WI38 (cell line): ENCODE measurements around the gene RNF182.

Experiments
- H3K4me3 ChIP-seq: 2 replicates; pipeline ENCODE4 v1.5.1; 2011; ENCODE audit warnings: low read depth, mild to moderate bottlenecking, control low read depth, low read length
- TF ChIP-seq, protein P1 (sequence below): IDR thresholded peaks from 2 replicates; pipeline ENCODE4 v1.5.1; 2012; ENCODE audit warnings: low read depth, mild to moderate bottlenecking, control low read depth, low read length

The RNF182 gene

DNA sequence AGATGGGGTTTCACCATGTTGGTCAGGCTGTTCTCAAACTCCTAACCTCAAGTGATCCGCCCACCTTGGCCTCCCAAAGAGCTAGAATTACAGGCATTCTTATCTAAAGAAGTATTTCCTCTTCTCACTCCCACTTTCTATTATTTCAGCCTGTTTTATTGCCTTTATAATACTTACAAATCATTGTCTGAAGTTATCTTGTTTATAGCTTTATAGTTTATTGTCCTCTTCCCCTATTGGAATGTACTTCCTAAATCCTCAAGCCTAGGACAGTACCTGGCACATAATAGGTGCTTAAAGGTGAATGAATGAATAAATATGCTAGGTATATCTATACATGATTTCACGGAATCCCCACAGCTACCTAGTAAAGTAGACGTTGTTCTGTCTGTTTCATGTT lies 37.8 kb upstream of the RNF182 start:
- no peak overlapping the region for H3K4me3 ChIP-seq
- TF ChIP-seq, protein P1, sequence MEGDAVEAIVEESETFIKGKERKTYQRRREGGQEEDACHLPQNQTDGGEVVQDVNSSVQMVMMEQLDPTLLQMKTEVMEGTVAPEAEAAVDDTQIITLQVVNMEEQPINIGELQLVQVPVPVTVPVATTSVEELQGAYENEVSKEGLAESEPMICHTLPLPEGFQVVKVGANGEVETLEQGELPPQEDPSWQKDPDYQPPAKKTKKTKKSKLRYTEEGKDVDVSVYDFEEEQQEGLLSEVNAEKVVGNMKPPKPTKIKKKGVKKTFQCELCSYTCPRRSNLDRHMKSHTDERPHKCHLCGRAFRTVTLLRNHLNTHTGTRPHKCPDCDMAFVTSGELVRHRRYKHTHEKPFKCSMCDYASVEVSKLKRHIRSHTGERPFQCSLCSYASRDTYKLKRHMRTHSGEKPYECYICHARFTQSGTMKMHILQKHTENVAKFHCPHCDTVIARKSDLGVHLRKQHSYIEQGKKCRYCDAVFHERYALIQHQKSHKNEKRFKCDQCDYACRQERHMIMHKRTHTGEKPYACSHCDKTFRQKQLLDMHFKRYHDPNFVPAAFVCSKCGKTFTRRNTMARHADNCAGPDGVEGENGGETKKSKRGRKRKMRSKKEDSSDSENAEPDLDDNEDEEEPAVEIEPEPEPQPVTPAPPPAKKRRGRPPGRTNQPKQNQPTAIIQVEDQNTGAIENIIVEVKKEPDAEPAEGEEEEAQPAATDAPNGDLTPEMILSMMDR: no peak

DNA sequence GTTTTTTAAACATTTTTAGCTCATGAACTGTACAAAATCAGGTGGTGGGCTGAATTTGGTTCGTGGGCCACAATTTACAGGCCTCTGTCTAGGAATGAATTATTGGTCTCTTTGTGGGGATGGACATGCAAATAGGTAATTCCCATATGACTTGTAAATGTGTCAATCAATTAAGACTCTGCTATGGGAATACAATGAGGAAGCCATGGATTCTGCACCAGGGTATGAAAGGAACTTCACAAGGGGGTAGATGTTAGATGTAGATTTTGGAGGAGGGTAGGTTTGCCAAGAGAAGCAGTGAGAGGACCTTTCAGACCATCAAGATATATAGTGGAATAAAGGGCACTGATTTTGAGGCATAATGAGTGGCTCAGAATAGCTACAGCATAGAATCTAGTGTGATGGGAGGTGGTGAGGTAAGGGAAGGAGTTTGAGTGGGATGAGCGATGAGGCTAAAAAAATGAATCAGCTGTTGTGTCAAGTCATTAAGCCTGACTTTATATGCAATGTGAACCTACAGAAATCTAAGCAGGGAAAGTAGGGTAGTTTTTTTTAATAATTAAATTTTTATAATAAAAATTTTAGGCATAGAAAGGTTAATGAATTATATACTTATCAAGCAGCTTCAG lies 32.6 kb upstream of the RNF182 start:
- no peak overlapping the region for H3K4me3 ChIP-seq
- TF ChIP-seq, protein P1: no peak

DNA sequence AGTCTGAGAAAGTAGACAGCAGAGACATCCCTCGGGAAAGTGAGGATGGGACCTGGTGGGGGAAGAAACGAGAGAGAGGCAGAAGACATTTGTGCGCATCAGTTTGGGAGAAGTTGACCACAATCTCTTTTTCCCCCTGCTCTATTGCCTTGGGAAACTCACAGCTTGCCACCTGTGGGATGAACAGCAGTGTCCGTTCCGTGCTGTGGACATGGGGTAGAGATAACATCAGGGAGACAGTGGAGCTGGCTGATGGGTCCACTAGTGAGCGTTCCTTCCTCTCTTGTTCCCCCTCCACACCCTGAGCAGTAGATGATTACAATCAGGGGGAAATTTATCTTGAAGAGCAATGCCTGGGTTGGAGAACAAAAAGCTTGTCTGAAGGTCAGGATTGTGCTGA lies 21.8 kb upstream of the RNF182 start:
- TF ChIP-seq, protein P1: no peak
- H3K4me3 ChIP-seq: no peak overlapping the region

DNA sequence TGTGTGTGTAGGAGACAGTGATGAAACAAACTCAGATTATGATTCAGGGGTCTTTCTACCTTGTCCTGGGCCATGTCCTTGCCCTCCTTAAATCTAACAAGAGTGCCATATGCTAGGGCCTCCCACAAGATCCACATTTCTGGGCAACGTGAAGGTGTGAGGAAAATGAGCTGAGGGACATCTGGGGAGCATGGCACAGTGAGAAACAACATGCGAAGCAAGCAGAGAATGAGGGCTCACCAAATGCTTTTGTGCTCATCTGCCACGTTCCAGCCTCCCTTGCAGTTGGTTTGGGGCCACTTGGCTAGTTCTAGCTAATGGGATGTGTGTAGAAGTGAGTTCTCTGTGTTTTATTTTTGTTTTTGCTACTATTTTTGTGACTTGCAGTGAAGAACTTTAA lies 21.4 kb upstream of the RNF182 start:
- H3K4me3 ChIP-seq: no peak overlapping the region
- TF ChIP-seq, protein P1: no peak

DNA sequence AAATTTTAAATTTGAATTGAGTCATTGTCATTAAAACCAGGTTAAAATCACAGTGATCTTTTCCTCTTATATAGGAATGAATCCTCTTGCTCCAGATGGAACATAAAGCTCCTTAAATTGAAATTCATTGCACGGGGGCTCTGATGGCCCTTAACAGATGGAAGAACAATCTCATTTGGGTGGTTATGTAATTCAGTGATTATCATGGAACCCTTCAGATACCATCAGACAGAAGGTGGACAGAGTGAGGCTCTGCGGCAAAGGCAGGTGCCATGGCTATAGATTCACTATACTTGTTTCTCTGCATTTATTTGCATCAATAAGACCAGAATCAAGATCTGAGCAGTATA lies 17.8 kb upstream of the RNF182 start:
- no peak overlapping the region for H3K4me3 ChIP-seq
- TF ChIP-seq, protein P1: no peak

DNA sequence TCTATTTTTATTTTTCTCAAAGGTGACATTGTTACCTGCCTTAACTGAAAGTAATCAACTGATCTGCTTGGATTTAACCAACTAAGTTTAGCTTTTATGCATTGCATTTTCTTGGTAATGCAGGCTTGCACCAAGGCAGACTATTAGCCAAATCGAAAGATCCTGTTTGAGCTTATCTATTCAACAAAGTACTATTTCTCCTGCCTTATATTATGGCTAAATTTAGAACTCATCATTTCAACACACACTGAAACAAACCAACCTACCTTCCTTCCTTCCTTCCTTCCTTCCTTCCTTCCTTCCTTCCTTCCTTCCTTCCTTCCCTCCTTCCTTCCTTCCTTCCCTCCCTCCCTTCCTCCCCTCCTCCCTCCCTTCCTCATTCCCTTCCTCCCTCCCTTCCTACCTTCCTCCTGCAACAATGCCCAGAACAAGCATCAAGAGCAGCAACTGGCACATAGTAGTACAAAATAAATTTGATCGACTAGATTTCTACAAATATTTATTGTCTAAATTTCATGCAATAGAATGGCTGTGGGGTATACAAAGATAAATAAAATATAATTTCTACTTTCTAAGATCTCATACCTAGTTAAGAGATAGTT lies 17.0 kb upstream of the RNF182 start:
- TF ChIP-seq, protein P1: no peak
- H3K4me3 ChIP-seq: no peak overlapping the region

DNA sequence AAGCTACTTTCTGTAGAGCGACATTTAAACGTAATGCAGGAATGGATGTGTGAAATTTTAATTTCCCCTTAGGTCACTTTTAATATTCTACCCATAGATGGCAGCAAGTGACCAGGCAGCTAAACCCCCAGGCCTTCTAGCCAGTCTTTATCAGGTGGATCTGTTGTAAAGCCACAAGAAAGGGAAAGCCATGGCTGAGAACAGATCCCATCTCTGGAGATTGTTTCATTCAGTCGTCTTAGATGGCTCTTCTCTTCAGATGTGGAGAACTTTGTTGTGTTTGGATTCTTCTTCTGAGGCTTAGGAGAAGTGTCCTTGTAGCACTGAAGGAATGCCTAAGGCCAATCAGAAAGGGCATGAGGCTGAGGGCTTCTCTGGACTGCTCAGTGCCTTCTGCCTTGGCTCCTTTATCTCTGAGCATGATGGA lies 15.8 kb upstream of the RNF182 start:
- no peak overlapping the region for H3K4me3 ChIP-seq
- TF ChIP-seq, protein P1: peak; percentile 60
